IMR-90 (cell line): ENCODE data around the gene ESR1.

Experiments
- POLR2A ChIP-seq: IDR thresholded peaks from 2 replicates; pipeline ENCODE4 v1.6.1; 2012; ENCODE audit warnings: mild to moderate bottlenecking, low read depth, low read length
- TF ChIP-seq, protein P1 (sequence below): conservative IDR thresholded peaks from 2 replicates; pipeline ENCODE4 v1.5.1; 2012; ENCODE audit warnings: mild to moderate bottlenecking, low read depth, low read length, improper control_type of control experiment

DNA sequence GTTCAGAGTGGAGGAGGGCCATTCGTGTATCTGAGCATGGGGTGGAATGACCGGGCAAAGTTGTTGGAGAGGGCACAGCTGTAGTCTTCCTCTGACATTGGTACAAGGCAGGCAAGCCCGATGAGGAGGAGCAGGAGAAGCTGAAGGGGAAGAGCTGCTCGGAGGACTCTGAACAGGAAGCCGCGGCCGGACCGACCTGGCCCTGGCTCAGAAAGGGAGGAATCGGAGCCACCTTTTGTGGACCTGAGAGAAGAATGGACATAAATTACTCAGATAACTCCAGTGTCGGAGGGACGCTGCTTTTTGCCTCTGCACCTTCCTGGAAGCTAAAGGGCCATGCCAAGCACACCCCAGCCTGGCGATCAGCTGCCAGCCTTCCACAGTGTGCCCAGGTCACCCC is 315.0 kb downstream of the ESR1 start:
- TF ChIP-seq, protein P1, sequence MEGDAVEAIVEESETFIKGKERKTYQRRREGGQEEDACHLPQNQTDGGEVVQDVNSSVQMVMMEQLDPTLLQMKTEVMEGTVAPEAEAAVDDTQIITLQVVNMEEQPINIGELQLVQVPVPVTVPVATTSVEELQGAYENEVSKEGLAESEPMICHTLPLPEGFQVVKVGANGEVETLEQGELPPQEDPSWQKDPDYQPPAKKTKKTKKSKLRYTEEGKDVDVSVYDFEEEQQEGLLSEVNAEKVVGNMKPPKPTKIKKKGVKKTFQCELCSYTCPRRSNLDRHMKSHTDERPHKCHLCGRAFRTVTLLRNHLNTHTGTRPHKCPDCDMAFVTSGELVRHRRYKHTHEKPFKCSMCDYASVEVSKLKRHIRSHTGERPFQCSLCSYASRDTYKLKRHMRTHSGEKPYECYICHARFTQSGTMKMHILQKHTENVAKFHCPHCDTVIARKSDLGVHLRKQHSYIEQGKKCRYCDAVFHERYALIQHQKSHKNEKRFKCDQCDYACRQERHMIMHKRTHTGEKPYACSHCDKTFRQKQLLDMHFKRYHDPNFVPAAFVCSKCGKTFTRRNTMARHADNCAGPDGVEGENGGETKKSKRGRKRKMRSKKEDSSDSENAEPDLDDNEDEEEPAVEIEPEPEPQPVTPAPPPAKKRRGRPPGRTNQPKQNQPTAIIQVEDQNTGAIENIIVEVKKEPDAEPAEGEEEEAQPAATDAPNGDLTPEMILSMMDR: no peak
- TF ChIP-seq POLR2A: no peak
